Stimulated activated CD4-positive, alpha-beta T cell treated with anti-CD3 and anti-CD28 coated beads, Interleukin-4, amount 100 ng/mL, for 4 hours (primary cell): ENCODE results near the gene PHKB.

ENCODE experiments used
- DNase-seq, 2 experiments: peaks; one replicate each; pipeline ENCODE4 v3.0.0-alpha.2; 2020

Gene PHKB

DNA sequence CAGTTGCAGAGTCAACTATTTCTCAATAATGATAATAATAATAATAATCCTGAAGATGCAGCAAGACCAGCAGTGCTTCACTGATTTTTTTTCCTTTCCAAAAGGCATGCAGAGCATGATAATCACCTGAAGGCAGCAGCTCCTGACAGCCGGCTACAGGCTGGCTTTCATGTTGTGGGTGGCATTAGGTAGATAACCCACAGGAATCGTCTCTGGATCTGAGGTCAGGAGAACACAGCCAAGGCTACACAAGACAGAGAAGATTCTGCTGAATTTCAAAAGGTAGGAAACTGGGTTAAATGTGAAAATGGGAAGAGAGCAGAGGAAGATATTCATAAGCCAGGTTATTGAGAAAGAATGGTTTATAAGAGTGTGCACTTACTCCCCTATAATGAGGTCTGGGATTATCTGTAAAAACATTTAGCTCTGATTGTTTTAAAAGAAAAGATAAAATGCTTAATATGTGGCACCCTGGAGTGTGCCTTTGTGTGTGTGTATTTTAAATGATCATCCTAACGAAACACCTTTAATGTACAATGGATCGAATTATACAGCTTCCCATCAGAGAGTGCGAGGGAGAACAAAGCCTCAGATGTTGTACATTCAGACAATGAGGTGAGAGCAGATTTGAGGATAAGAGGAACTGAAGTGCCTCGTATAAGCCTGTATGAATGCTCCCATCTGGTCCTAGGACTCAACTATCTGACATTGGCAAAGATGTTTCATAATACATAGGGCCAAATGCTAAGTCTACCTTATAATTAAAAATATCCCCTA is 273.1 kb downstream of the PHKB start:
- DNase-seq = no peak

DNA sequence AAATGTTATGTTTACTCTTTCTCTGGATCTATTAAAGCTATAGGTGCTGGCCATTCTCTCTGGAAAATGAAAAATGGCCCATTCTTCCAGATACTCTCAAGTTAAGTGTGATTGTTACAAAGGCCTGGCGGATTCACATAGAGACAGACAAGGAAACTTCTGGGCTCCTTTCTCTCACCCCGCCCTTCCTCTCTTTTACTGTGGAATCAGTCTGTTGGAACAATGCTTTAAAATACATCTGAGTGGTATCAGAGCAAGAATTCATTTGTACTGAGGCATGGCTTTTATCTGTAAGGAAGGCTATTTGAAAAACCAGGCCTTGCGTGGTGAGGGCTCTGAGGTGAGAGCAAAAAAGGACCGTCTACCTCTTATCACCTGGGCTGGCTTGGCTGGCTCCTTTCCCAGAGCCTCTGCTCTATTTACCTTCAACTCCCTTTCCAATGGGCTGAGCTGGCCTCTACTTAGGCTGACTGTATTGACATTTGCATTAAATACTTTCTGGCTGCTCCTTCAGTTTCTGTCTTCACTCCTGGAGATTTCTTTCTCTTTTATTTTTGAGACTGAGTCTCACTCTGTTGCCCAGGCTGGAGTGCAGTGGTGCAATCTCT is 274.0 kb downstream of the PHKB start:
- DNase-seq = no peak

DNA sequence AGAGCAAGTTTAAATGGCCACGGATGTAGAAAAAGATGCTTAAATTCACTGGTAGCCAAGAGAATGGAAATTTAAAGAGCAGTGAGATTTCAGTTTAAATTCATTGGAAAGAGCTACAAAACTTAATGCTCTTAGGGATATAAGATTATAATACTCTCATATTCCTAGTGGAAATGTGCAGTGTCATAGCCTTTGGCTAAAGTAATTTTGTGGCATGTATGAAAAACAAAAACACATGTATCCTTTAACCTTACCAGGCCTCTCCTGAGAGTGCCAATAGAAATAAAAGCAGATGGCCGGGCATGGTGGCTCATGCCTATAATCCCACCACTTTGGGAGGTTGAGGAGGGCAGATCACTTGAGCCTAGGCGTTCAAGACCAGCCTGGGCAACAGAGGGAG is 289.2 kb downstream of the PHKB start:
- DNase-seq = no peak
